NCI-H748 treated with DMSO at 0.1 percent for 48 hours (cell line): Measurements from ENCODE around the gene CCDC169.
A peak's percentile ranks its signal among the peaks of the same experiment; 100 is the strongest.
"Not testable (repeated sequence)": the region's sequence is repeated elsewhere in the genome, so short reads cannot be mapped to it uniquely, and the experiment has no call there.

Experiments
- DNase-seq: peaks from one replicate; lab custom pipeline; 2025; lab: John Stamatoyannopoulos, UW

CCDC169 gene

GRCh38 chr13:36297366-36298338, at the start of gene CCDC169:
TSS of gene CCDC169 (minus strand) at chr13:36297814. CDS start at chr13:36297719, 95 bp downstream.
- DNase-seq, result peak; percentile 47

GRCh38 chr13:36346222-36347083, 48.8 kb upstream of the CCDC169 start, which contains the start of gene SPART:
TSS of gene SPART (minus strand) at chr13:36346394. CDS start at chr13:36335830, 10,564 bp downstream.
- DNase-seq, result peak; percentile 96

- no peak for DNase-seq
These were observed 48.0 kb upstream of the CCDC169 start for GRCh38 chr13:36345438-36346221.

GRCh38 chr13:36344886-36345437, 47.3 kb upstream of the CCDC169 start:
- no peak for DNase-seq

GRCh38 chr13:36344173-36344572, 46.6 kb upstream of the CCDC169 start:
- DNase-seq, result no peak

GRCh38 chr13:36343766-36344165, 46.2 kb upstream of the CCDC169 start:
- no peak for DNase-seq

GRCh38 chr13:36342715-36343114, 45.1 kb upstream of the CCDC169 start:
- DNase-seq, result no peak

GRCh38 chr13:36341718-36342117, 44.1 kb upstream of the CCDC169 start:
- no peak for DNase-seq

- no peak for DNase-seq
These were observed 42.1 kb upstream of the CCDC169 start for GRCh38 chr13:36339600-36340155.

- no peak for DNase-seq
These were observed 40.5 kb upstream of the CCDC169 start for GRCh38 chr13:36337938-36338641.

GRCh38 chr13:36332986-36333385, 35.4 kb upstream of the CCDC169 start:
- DNase-seq, result no peak

- DNase-seq, result not testable (repeated sequence)
These were observed 34.6 kb upstream of the CCDC169 start for GRCh38 chr13:36332255-36332654.

- DNase-seq, result no peak
These were observed 33.7 kb upstream of the CCDC169 start for GRCh38 chr13:36331280-36331679.

- DNase-seq, result no peak
These were observed 31.7 kb upstream of the CCDC169 start for GRCh38 chr13:36329361-36329760.

GRCh38 chr13:36328821-36329220, 31.2 kb upstream of the CCDC169 start:
- DNase-seq, result no peak

GRCh38 chr13:36325912-36326311, 28.3 kb upstream of the CCDC169 start:
- DNase-seq, result no peak

- DNase-seq, result not testable (repeated sequence)
These were observed 27.3 kb upstream of the CCDC169 start for GRCh38 chr13:36324881-36325280.

- no peak for DNase-seq
These were observed 26.4 kb upstream of the CCDC169 start for GRCh38 chr13:36323951-36324566.

- no peak for DNase-seq
These were observed 25.8 kb upstream of the CCDC169 start for GRCh38 chr13:36323408-36323807.

GRCh38 chr13:36319793-36320192, 22.2 kb upstream of the CCDC169 start:
- DNase-seq, result not testable (repeated sequence)
